ENCODE data around the gene SEMA4D.

DNA sequence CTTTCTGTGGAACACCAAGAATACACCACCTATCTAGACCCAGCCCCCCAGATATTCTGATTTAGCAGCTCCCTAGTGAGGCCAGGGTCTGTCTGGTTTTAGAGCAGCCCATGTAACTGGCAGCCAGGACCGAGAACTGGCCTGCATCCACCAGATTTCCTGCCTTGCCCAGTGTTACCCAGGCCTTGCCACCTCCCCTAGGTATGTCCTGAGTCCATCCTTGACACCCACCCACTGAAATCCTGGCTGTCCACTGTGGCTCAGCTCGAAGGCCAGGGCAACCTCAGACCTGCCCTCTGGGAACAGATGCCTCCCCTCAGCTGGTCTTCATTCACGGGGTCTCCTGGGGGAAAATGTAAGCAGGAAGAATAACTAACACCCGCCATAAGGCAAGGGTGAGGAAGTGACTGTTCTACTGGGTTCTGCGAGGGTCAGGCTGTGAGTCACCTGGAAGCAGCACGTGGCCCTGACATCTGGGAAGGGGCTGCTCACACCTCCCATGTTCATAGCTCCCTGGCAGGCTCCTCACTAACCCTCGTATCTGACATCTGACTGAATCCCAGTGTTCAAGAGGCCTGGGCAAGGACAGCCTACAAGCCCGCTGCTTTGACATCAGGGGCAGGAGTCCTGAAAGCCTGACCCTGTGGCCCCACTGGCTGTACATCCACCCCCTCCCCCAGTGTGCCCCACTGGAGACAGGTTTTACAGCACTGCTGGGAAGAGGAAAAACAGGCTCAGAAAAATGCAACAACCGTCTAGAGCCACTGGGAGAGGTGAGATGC, 72.7 kb downstream of the SEMA4D start:
- TF ChIP-seq, protein P1, sequence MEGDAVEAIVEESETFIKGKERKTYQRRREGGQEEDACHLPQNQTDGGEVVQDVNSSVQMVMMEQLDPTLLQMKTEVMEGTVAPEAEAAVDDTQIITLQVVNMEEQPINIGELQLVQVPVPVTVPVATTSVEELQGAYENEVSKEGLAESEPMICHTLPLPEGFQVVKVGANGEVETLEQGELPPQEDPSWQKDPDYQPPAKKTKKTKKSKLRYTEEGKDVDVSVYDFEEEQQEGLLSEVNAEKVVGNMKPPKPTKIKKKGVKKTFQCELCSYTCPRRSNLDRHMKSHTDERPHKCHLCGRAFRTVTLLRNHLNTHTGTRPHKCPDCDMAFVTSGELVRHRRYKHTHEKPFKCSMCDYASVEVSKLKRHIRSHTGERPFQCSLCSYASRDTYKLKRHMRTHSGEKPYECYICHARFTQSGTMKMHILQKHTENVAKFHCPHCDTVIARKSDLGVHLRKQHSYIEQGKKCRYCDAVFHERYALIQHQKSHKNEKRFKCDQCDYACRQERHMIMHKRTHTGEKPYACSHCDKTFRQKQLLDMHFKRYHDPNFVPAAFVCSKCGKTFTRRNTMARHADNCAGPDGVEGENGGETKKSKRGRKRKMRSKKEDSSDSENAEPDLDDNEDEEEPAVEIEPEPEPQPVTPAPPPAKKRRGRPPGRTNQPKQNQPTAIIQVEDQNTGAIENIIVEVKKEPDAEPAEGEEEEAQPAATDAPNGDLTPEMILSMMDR (IDR thresholded peaks at IDR 0.05): no peak
- TF ChIP-seq POLR2A (IDR thresholded peaks at IDR 0.05): no peak
- TF ChIP-seq EP300 (IDR thresholded peaks at IDR 0.05): no peak
